HL-60 (cell line): ENCODE data around the gene HMGN3.
"Not testable (repeated sequence)": the region's sequence is repeated elsewhere in the genome, so short reads cannot be mapped to it uniquely, and the experiment has no call there.

Source experiments
- DNase-seq, 2 experiments: peaks; one replicate each; pipeline ENCODE4 v3.0.0-alpha.2; 2010 to 2020; ENCODE audit warnings: low read depth in 1 of 2, low spot score in 1 of 2
- H3K27ac ChIP-seq: fragments of 250-450 bp; sonication (Bioruptor Pico); replicated peaks from 2 replicates; pipeline ENCODE4 v1.5.1; 2020; ENCODE audit warnings: mild to moderate bottlenecking, moderate library complexity
- H3K27me3 ChIP-seq: fragments of 250-450 bp; sonication (Bioruptor Pico); 2 replicates; pipeline ENCODE4 v1.5.1; 2021; ENCODE audit warnings: mild to moderate bottlenecking, moderate library complexity; ENCODE audit not compliant: insufficient read depth, poor library complexity, severe bottlenecking
- H3K4me3 ChIP-seq: replicated peaks from 2 replicates; pipeline ENCODE4 v1.5.1; 2011; ENCODE audit warnings: mild to moderate bottlenecking, control low read depth, low read length; ENCODE audit not compliant: insufficient read depth
- CTCF ChIP-seq: IDR thresholded peaks from one replicate; pipeline ENCODE4 v1.5.1; 2011; ENCODE audit warnings: low read length, control low read depth, inconsistent platforms; ENCODE audit not compliant: insufficient read depth
- GABPA ChIP-seq: IDR thresholded peaks from 2 replicates; pipeline ENCODE4 v1.6.1; 2012; ENCODE audit warnings: low read depth
- POLR2AphosphoS5 ChIP-seq: IDR thresholded peaks from 2 replicates; pipeline ENCODE4 v1.6.1; 2012; ENCODE audit warnings: low read depth
- SPI1 ChIP-seq: IDR thresholded peaks from 2 replicates; pipeline ENCODE4 v1.6.1; 2012; ENCODE audit warnings: low read depth, mild to moderate bottlenecking, borderline replicate concordance
- TF ChIP-seq, protein P1 (sequence below): IDR thresholded peaks from 2 replicates; pipeline ENCODE4 v1.6.1; 2012; ENCODE audit warnings: low read depth; ENCODE audit not compliant: insufficient replicate concordance

The HMGN3 gene

DNA sequence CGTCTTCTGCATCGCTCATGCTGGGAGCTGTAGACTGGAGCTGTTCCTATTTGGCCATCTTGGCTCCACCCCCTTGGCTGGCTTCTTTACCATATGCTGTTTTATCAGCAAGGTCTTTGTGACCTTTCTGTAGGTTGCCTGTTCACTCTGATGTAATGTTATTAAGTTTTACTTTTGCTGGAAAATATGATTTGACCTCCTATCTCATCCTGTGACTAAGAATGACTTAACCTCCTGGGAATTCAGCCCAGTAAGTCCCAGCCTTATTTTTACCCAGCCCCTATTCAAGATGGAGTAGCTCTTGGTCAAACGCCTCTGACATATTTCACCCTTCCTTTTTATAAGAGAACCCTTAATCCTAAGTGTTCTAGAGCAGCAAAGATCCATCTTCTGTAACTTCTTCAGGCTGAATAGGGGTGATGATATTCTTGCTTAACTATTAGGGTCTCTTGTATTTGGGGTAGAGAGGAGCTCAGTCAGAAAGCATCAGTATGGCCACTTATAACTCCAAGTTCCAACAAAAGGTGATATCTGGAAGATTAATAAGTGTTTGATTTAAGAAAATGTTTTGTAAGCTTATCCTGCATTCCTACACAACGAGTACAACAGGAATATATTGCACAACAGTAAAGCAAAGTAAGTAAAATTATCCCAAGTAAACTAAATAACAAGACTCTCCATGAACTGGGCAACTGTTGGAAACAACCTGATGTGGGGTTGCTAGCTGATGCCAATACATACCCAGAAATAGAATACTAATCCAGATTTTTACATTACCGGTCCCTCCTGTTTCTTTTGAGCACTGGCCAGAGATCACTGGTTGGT is 23.1 kb upstream of the HMGN3 start:
- no peak for TF ChIP-seq POLR2AphosphoS5
- TF ChIP-seq CTCF, result no peak
- no peak for TF ChIP-seq GABPA
- TF ChIP-seq, protein P1, sequence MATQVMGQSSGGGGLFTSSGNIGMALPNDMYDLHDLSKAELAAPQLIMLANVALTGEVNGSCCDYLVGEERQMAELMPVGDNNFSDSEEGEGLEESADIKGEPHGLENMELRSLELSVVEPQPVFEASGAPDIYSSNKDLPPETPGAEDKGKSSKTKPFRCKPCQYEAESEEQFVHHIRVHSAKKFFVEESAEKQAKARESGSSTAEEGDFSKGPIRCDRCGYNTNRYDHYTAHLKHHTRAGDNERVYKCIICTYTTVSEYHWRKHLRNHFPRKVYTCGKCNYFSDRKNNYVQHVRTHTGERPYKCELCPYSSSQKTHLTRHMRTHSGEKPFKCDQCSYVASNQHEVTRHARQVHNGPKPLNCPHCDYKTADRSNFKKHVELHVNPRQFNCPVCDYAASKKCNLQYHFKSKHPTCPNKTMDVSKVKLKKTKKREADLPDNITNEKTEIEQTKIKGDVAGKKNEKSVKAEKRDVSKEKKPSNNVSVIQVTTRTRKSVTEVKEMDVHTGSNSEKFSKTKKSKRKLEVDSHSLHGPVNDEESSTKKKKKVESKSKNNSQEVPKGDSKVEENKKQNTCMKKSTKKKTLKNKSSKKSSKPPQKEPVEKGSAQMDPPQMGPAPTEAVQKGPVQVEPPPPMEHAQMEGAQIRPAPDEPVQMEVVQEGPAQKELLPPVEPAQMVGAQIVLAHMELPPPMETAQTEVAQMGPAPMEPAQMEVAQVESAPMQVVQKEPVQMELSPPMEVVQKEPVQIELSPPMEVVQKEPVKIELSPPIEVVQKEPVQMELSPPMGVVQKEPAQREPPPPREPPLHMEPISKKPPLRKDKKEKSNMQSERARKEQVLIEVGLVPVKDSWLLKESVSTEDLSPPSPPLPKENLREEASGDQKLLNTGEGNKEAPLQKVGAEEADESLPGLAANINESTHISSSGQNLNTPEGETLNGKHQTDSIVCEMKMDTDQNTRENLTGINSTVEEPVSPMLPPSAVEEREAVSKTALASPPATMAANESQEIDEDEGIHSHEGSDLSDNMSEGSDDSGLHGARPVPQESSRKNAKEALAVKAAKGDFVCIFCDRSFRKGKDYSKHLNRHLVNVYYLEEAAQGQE, result no peak
- TF ChIP-seq SPI1, result no peak
- no peak overlapping the region for H3K4me3 ChIP-seq
- H3K27me3 ChIP-seq, result no peaks in the 10 kb centered on the region
- no peak overlapping the region for H3K27ac ChIP-seq
- no peak for DNase-seq

GRCh38 chr6:79256770-79257169 is 22.3 kb upstream of the HMGN3 start:
- DNase-seq, H3K4me3 ChIP-seq, H3K27me3 ChIP-seq, H3K27ac ChIP-seq: not testable (repeated sequence)

DNA sequence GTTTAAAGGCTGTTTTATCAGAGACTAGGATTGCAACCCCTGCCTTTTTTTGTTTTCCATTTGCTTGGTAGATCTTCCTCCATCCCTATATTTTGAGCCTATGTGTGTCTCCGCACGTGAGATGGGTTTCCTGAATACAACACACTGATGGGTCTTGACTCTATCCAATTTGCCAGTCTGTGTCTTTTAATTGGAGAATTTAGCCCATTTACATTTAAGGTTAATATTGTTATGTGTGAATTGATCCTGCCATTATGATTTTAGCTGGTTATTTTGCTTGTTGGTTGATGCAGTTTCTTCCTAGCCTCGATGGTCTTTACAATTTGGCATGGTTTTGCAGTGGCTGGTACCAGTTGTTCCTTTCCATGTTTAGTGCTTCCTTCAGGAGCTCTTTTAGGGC is 20.6 kb upstream of the HMGN3 start:
- not testable (repeated sequence) for H3K27ac ChIP-seq, H3K4me3 ChIP-seq, DNase-seq, H3K27me3 ChIP-seq

- no peak for DNase-seq
- TF ChIP-seq POLR2AphosphoS5, result no peak
- TF ChIP-seq GABPA, result no peak
- TF ChIP-seq CTCF, result no peak
- TF ChIP-seq, protein P1, result no peak
- TF ChIP-seq SPI1, result no peak
Measured at GRCh38 chr6:79250559-79250958, 16.1 kb upstream of the HMGN3 start.

DNA sequence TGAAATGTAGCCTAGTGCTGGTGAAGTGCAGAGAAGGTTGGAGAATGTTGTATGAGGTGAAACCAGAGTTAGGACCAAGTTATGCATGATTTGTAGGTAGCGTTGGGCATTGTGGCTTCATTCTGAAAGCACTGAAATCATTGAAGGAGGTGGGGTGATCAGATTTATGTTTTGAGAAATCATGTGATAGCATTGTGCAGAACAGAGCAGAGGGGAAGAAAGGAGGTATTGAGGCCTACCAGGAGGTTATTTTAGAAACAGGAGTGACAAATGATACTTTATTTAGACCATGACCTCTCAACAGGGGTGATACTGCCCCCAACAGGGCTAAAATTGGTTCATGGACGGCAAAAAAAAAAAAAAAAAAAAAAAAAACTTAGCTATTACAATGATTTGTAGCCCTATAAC is 15.6 kb upstream of the HMGN3 start:
- TF ChIP-seq POLR2AphosphoS5 (no peak), SPI1 (no peak), GABPA (no peak), CTCF (no peak)
- TF ChIP-seq, protein P1, result no peak
- Histone ChIP-seq H3K27ac (no peak overlapping the region), H3K27me3 (no peaks in the 10 kb centered on the region), H3K4me3 (no peak overlapping the region)
- no peak for DNase-seq

More at GRCh38 chr6:79250559-79250958, 16.1 kb upstream of the HMGN3 start:
- Histone ChIP-seq H3K27me3 (no peaks in the 10 kb centered on the region), H3K27ac (no peak overlapping the region), H3K4me3 (no peak overlapping the region)
